ENCODE data around the gene JUN. TPM values are rescaled to one million over a fixed set of nuclear protein-coding genes. Genes with fewer than 3 reads are reported as not detected.

JUN gene
- total RNA-seq, 1 experiment from 2014 or later, result 15.9 TPM

GRCh38 chr1:58816072-58816746 lies 32.4 kb upstream of the JUN start (continued):
- 0 out of 2 replicates have a peak, but pooled peaks have one; percentile 32 for TF ChIP-seq FOXP1 (CRISPR knock-in tag; IDR thresholded peaks at IDR 0.05; ENCODE audit: borderline replicate concordance)
- TF ChIP-seq ZNF532 (CRISPR knock-in tag; IDR thresholded peaks at IDR 0.05; ENCODE audit: borderline replicate concordance), result no peak
- TF ChIP-seq, protein P1, sequence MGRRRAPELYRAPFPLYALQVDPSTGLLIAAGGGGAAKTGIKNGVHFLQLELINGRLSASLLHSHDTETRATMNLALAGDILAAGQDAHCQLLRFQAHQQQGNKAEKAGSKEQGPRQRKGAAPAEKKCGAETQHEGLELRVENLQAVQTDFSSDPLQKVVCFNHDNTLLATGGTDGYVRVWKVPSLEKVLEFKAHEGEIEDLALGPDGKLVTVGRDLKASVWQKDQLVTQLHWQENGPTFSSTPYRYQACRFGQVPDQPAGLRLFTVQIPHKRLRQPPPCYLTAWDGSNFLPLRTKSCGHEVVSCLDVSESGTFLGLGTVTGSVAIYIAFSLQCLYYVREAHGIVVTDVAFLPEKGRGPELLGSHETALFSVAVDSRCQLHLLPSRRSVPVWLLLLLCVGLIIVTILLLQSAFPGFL (CRISPR knock-in tag; IDR thresholded peaks at IDR 0.05; ENCODE audit: borderline replicate concordance), result no peak
- TF ChIP-seq, protein P2, sequence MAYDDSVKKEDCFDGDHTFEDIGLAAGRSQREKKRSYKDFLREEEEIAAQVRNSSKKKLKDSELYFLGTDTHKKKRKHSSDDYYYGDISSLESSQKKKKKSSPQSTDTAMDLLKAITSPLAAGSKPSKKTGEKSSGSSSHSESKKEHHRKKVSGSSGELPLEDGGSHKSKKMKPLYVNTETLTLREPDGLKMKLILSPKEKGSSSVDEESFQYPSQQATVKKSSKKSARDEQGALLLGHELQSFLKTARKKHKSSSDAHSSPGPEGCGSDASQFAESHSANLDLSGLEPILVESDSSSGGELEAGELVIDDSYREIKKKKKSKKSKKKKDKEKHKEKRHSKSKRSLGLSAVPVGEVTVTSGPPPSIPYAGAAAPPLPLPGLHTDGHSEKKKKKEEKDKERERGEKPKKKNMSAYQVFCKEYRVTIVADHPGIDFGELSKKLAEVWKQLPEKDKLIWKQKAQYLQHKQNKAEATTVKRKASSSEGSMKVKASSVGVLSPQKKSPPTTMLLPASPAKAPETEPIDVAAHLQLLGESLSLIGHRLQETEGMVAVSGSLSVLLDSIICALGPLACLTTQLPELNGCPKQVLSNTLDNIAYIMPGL (CRISPR knock-in tag; IDR thresholded peaks at IDR 0.05), result 0 out of 2 replicates have a peak, but pooled peaks have one; percentile 49
- no peak for TF ChIP-seq FOXJ3 (CRISPR knock-in tag; IDR thresholded peaks at IDR 0.05; ENCODE audit: borderline replicate concordance)
- no peak for TF ChIP-seq ZNF232 (CRISPR knock-in tag; IDR thresholded peaks at IDR 0.05)
- TF ChIP-seq ZNF138 (CRISPR knock-in tag; conservative IDR thresholded peaks at IDR 0.05), result no peak
- TF ChIP-seq CTCF (IDR thresholded peaks at IDR 0.05), result no peak
- TF ChIP-seq, protein P3, sequence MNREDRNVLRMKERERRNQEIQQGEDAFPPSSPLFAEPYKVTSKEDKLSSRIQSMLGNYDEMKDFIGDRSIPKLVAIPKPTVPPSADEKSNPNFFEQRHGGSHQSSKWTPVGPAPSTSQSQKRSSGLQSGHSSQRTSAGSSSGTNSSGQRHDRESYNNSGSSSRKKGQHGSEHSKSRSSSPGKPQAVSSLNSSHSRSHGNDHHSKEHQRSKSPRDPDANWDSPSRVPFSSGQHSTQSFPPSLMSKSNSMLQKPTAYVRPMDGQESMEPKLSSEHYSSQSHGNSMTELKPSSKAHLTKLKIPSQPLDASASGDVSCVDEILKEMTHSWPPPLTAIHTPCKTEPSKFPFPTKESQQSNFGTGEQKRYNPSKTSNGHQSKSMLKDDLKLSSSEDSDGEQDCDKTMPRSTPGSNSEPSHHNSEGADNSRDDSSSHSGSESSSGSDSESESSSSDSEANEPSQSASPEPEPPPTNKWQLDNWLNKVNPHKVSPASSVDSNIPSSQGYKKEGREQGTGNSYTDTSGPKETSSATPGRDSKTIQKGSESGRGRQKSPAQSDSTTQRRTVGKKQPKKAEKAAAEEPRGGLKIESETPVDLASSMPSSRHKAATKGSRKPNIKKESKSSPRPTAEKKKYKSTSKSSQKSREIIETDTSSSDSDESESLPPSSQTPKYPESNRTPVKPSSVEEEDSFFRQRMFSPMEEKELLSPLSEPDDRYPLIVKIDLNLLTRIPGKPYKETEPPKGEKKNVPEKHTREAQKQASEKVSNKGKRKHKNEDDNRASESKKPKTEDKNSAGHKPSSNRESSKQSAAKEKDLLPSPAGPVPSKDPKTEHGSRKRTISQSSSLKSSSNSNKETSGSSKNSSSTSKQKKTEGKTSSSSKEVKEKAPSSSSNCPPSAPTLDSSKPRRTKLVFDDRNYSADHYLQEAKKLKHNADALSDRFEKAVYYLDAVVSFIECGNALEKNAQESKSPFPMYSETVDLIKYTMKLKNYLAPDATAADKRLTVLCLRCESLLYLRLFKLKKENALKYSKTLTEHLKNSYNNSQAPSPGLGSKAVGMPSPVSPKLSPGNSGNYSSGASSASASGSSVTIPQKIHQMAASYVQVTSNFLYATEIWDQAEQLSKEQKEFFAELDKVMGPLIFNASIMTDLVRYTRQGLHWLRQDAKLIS (CRISPR knock-in tag; IDR thresholded peaks at IDR 0.05; ENCODE audit: borderline replicate concordance), result no peak
- TF ChIP-seq, protein P4, sequence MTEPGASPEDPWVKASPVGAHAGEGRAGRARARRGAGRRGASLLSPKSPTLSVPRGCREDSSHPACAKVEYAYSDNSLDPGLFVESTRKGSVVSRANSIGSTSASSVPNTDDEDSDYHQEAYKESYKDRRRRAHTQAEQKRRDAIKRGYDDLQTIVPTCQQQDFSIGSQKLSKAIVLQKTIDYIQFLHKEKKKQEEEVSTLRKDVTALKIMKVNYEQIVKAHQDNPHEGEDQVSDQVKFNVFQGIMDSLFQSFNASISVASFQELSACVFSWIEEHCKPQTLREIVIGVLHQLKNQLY (CRISPR knock-in tag; IDR thresholded peaks at IDR 0.05), result no peak
- TF ChIP-seq ESRRA (CRISPR knock-in tag; IDR thresholded peaks at IDR 0.05; ENCODE audit: borderline replicate concordance), result no peak
- TF ChIP-seq FOXK1 (CRISPR knock-in tag; IDR thresholded peaks at IDR 0.05), result no peak
- TF ChIP-seq TEAD4 (CRISPR knock-in tag; IDR thresholded peaks at IDR 0.05), result no peak
- TF ChIP-seq RELA (CRISPR knock-in tag; IDR thresholded peaks at IDR 0.05; ENCODE audit: borderline replicate concordance), result no peak
- no peak for TF ChIP-seq ZNF416 (CRISPR knock-in tag; IDR thresholded peaks at IDR 0.05)
- TF ChIP-seq MAX (CRISPR knock-in tag; IDR thresholded peaks at IDR 0.05), result peak; percentile 42; the same call in 1 of the 2 replicates
- no peak for TF ChIP-seq NR3C1 (CRISPR knock-in tag; conservative IDR thresholded peaks at IDR 0.05; ENCODE audit: low read depth)
- TF ChIP-seq E2F5 (CRISPR knock-in tag; IDR thresholded peaks at IDR 0.05), result no peak
- TF ChIP-seq SP1 (CRISPR knock-in tag; conservative IDR thresholded peaks at IDR 0.05), result no peak
- no peak for TF ChIP-seq CREM (CRISPR knock-in tag; IDR thresholded peaks at IDR 0.05)
- TF ChIP-seq GTF2I (CRISPR knock-in tag; conservative IDR thresholded peaks at IDR 0.05), result peak; percentile 81
- TF ChIP-seq, protein P5, sequence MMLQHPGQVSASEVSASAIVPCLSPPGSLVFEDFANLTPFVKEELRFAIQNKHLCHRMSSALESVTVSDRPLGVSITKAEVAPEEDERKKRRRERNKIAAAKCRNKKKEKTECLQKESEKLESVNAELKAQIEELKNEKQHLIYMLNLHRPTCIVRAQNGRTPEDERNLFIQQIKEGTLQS (CRISPR knock-in tag; conservative IDR thresholded peaks at IDR 0.05), result no peak
